Smooth muscle cell (in vitro differentiated cells): ENCODE results near the gene CHST1. TPM values are rescaled to one million over a fixed set of nuclear protein-coding genes. Genes with fewer than 3 reads are reported as not detected.

ENCODE experiments used
- DNase-seq: peaks from one replicate; lab custom pipeline; 2025; ENCODE audit not compliant: unreplicated experiment; lab: John Stamatoyannopoulos, UW
- H2AFZ ChIP-seq: fragments of 200-600 bp; sonication (generic); 2 replicates; pipeline ENCODE4 v1.6.0; 2016; ENCODE audit warnings: antibody characterized with exemption, low read depth, mild to moderate bottlenecking
- H3F3A ChIP-seq: fragments of 200-600 bp; sonication (generic); 2 replicates; pipeline ENCODE4 v1.6.0; 2017; ENCODE audit warnings: antibody characterized with exemption, low read depth
- H3K27ac ChIP-seq: fragments of 200-600 bp; sonication (generic); 2 replicates; pipeline ENCODE4 v1.5.1; 2016; ENCODE audit warnings: low read depth, mild to moderate bottlenecking
- H3K27me3 ChIP-seq: fragments of 200-600 bp; sonication (generic); 2 replicates; pipeline ENCODE4 v1.6.1; 2016; ENCODE audit warnings: low read depth, mild to moderate bottlenecking
- H3K36me3 ChIP-seq: fragments of 200-600 bp; sonication (generic); 2 replicates; pipeline ENCODE4 v1.5.1; 2016; ENCODE audit warnings: low read depth
- H3K4me1 ChIP-seq: fragments of 200-600 bp; sonication (generic); 2 replicates; pipeline ENCODE4 v1.5.1; 2016; ENCODE audit warnings: low read depth
- H3K4me2 ChIP-seq: fragments of 200-600 bp; sonication (generic); 2 replicates; pipeline ENCODE4 v1.6.0; 2016; ENCODE audit warnings: mild to moderate bottlenecking
- H3K4me3 ChIP-seq: fragments of 200-600 bp; sonication (generic); 2 replicates; pipeline ENCODE4 v1.5.1; 2016; ENCODE audit warnings: mild to moderate bottlenecking
- H3K79me2 ChIP-seq: fragments of 200-600 bp; sonication (generic); 2 replicates; pipeline ENCODE4 v1.6.0; 2016; ENCODE audit warnings: low read depth, mild to moderate bottlenecking
- H3K9ac ChIP-seq: fragments of 200-600 bp; sonication (generic); 2 replicates; pipeline ENCODE4 v1.6.0; 2016; ENCODE audit warnings: low read depth
- H3K9me3 ChIP-seq: fragments of 200-600 bp; sonication (generic); replicated peaks from 2 replicates; pipeline ENCODE4 v1.5.1; 2016; ENCODE audit warnings: low read depth
- H4K20me1 ChIP-seq: fragments of 200-600 bp; sonication (generic); 2 replicates; pipeline ENCODE4 v1.6.0; 2016; ENCODE audit warnings: low read depth
- CTCF ChIP-seq: fragments of 200-600 bp; sonication (generic); IDR thresholded peaks from 2 replicates; pipeline ENCODE4 v1.5.1; 2017; ENCODE audit warnings: borderline replicate concordance, mild to moderate bottlenecking, antibody characterized with exemption; ENCODE audit not compliant: insufficient read depth, poor library complexity, severe bottlenecking
- WGBS: methylation state at CpG from one replicate; pipeline ENCODE4 v1.1.7; 2016; ENCODE audit warnings: low lambda C conversion rate; 5-methylcytosine and 5-hydroxymethylcytosine counted together
- polyA plus RNA-seq: library from polyadenylated mRNA; unstranded; fragments of >200 nt; fragmentation: Nextera tagmentation; extraction: Ambion mirVana; gene quantifications from 2 replicates; pipeline ENCODE4 v1.2.1, GENCODE V29; 2016
- total RNA-seq: library from RNA; depleted of rRNA; stranded (reverse); fragments of >200 nt; gene quantifications from 2 replicates; pipeline ENCODE4 v1.2.3, GENCODE V29; 2014

CHST1 gene
- total and polyA plus RNA-seq, 2 experiments from 2014 or later: 3.8 to 15.9 TPM

GRCh38 chr11:45615182-45615792 lies 50.1 kb downstream of the CHST1 start:
- 80% methylated on average over 4 of the region's 4 CpGs for WGBS
- no peak for DNase-seq

GRCh38 chr11:45614196-45614828 lies 51.1 kb downstream of the CHST1 start:
- no peaks in the 10 kb centered on the region for H3K36me3 ChIP-seq
- no peak for TF ChIP-seq CTCF
- H3K4me1 ChIP-seq: peaks cover 12% of the 10 kb centered on the region
- H4K20me1 ChIP-seq: no peaks in the 10 kb centered on the region
- peaks cover 8% of the 10 kb centered on the region for H3K27me3 ChIP-seq
- H3K9me3 ChIP-seq: no peaks in the 10 kb centered on the region
- no peaks in the 10 kb centered on the region for H3K79me2 ChIP-seq
- H2AFZ ChIP-seq: no peak overlapping the region
- H3K9ac ChIP-seq: no peak overlapping the region
- no peak for DNase-seq
- no peaks in the 10 kb centered on the region for H3F3A ChIP-seq
- no peak overlapping the region for H3K27ac ChIP-seq
- no peak overlapping the region for H3K4me2 ChIP-seq
- H3K4me3 ChIP-seq: no peak overlapping the region
- 65% methylated on average over 6 of the region's 6 CpGs for WGBS

More at GRCh38 chr11:45615182-45615792, 50.1 kb downstream of the CHST1 start:
- Histone ChIP-seq H3K4me3 (no peak overlapping the region), H3K27ac (no peak overlapping the region), H3K9ac (no peak overlapping the region), H3K27me3 (peaks cover 8% of the 10 kb centered on the region), H4K20me1 (no peaks in the 10 kb centered on the region), H3K79me2 (no peaks in the 10 kb centered on the region), H2AFZ (no peak overlapping the region), H3K4me2 (no peak overlapping the region), H3K36me3 (no peaks in the 10 kb centered on the region), H3K9me3 (no peaks in the 10 kb centered on the region), H3F3A (no peaks in the 10 kb centered on the region), H3K4me1 (peaks cover 12% of the 10 kb centered on the region)
- no peak for TF ChIP-seq CTCF

GRCh38 chr11:45610627-45611026 lies 54.8 kb downstream of the CHST1 start:
- Histone ChIP-seq H3K4me3 (no peak overlapping the region), H3K36me3 (no peaks in the 10 kb centered on the region), H3K27me3 (peaks cover 12% of the 10 kb centered on the region), H3K9me3 (no peaks in the 10 kb centered on the region), H3K79me2 (no peaks in the 10 kb centered on the region), H2AFZ (no peak overlapping the region), H3K27ac (no peak overlapping the region), H3K4me1 (peaks cover 11% of the 10 kb centered on the region), H3K9ac (no peak overlapping the region), H3K4me2 (no peak overlapping the region), H3F3A (no peaks in the 10 kb centered on the region), H4K20me1 (no peaks in the 10 kb centered on the region)
- TF ChIP-seq CTCF: no peak
- DNase-seq: no peak
- 78% methylated on average over 3 of the region's 3 CpGs for WGBS

GRCh38 chr11:45609902-45610301 lies 55.5 kb downstream of the CHST1 start:
- no peaks in the 10 kb centered on the region for H3K9me3 ChIP-seq
- no peaks in the 10 kb centered on the region for H3K79me2 ChIP-seq
- no peak for DNase-seq
- no peak overlapping the region for H3K4me3 ChIP-seq
- no peak for TF ChIP-seq CTCF
- no peaks in the 10 kb centered on the region for H3K36me3 ChIP-seq
- WGBS: 38% methylated on average over 2 of the region's 2 CpGs
- H3K9ac ChIP-seq: no peak overlapping the region
- H2AFZ ChIP-seq: no peak overlapping the region
- H4K20me1 ChIP-seq: no peaks in the 10 kb centered on the region
- H3K27me3 ChIP-seq: peaks cover 17% of the 10 kb centered on the region
- no peak overlapping the region for H3K27ac ChIP-seq
- H3K4me2 ChIP-seq: no peak overlapping the region
- H3K4me1 ChIP-seq: peaks cover 15% of the 10 kb centered on the region
- no peaks in the 10 kb centered on the region for H3F3A ChIP-seq
